Tibial nerve (tissue), 4 donors: ENCODE results near the gene MACF1. TPM values are rescaled to one million over a fixed set of nuclear protein-coding genes. Genes with fewer than 3 reads are reported as not detected.
"Not testable (repeated sequence)": the region's sequence is repeated elsewhere in the genome, so short reads cannot be mapped to it uniquely, and the experiment has no call there.

Experiments used
- DNase-seq, 2 donors: peaks; one replicate each; pipeline ENCODE4 v3.0.0-alpha.2; 2019; ENCODE audit warnings: low spot score in 2 of 2
- H3K27ac ChIP-seq, 4 donors: fragments of 200-600 bp; sonication (generic) in 3 of 4; one replicate each; pipeline ENCODE4 v1.5.1; 2017 to 2019; ENCODE audit warnings: mild to moderate bottlenecking in 1 of 4
- H3K27me3 ChIP-seq, 2 donors: fragments of 200-600 bp; sonication (generic) in 1 of 2; one replicate each; pipeline versions ENCODE4 v1.5.1 to v1.6.0; 2017 to 2019
- H3K36me3 ChIP-seq, 3 donors: fragments of 200-600 bp; sonication (generic); one replicate each; pipeline ENCODE4 v1.5.1; 2018 to 2019
- H3K4me1 ChIP-seq, 4 donors: fragments of 200-600 bp; sonication (generic) in 3 of 4; one replicate each; pipeline ENCODE4 v1.5.1; 2017 to 2019
- H3K4me3 ChIP-seq, 4 donors: fragments of 200-600 bp; sonication (generic) in 3 of 4; one replicate each; pipeline ENCODE4 v1.5.1; 2017 to 2019; ENCODE audit warnings: mild to moderate bottlenecking in 1 of 4, moderate library complexity in 1 of 4
- H3K9me3 ChIP-seq, 4 donors: fragments of 200-600 bp; sonication (generic) in 3 of 4; one replicate each; pipeline ENCODE4 v1.5.1; 2017 to 2019
- CTCF ChIP-seq, 5 experiments: fragments of 200-600 bp in 3 of 5; fragments of 450-650 bp in 2 of 5; sonication (generic) in 3 of 5; IDR thresholded peaks; one replicate each; pipeline ENCODE4 v1.5.1; 2016 to 2019; ENCODE audit warnings: antibody characterized with exemption in 5 of 5, mild to moderate bottlenecking in 3 of 5, moderate library complexity in 2 of 5
- EP300 ChIP-seq, 2 donors: sonication (generic); formaldehyde crosslinking; IDR thresholded peaks; one replicate each; pipeline ENCODE4 v1.6.1; 2017; ENCODE audit warnings: antibody characterized with exemption in 2 of 2, mild to moderate bottlenecking in 1 of 2
- POLR2A ChIP-seq, 2 donors: fragments of 450-650 bp; IDR thresholded peaks; one replicate each; pipeline ENCODE4 v1.6.1; 2017; ENCODE audit warnings: antibody characterized with exemption in 2 of 2, mild to moderate bottlenecking in 2 of 2, moderate library complexity in 2 of 2
- WGBS, 2 donors: methylation state at CpG; one replicate each; pipeline ENCODE4 v1.1.5; 2018; 5-methylcytosine and 5-hydroxymethylcytosine counted together
- total RNA-seq, 4 donors: library from RNA; depleted of rRNA; stranded (reverse); fragments of >200 nt; gene quantifications; one replicate each; pipeline ENCODE4 v1.1.0, GENCODE V29; 2016

MACF1 gene
- total RNA-seq, 4 donors from 2014 or later, result 214 to 296 (median 244) TPM

GRCh38 chr1:39515131-39516086, 310.9 kb downstream of the MACF1 start:
- not testable (repeated sequence) for H3K36me3 ChIP-seq, H3K9me3 ChIP-seq, H3K27ac ChIP-seq, DNase-seq, H3K4me1 ChIP-seq, H3K27me3 ChIP-seq
- 22 to 27% methylated on average over 23 of the region's 78 CpGs for WGBS, 2 donors
- H3K4me3 ChIP-seq, result peak overlapping the region in 1 of 4 donors; percentile 40

DNA sequence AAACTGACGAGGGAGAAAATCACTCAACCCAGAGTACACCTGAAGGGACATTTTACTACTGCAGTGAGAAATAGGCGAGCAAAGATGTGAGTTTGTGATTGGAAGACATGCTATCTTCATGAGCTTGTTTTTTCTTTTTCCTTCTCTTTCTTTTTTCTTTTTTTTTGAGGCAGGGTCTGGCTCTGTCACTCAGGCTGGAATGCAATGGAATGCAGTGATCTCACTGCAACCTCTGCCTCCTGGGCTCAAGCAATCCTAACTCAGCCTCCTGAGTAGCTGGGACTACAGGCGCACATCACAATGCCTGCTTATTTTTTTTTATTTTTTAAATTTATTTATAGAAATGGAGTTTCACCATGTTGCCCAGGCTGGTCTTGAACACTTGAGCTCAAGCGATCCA, 312.3 kb downstream of the MACF1 start:
- not testable (repeated sequence) for H3K36me3 ChIP-seq, H3K27me3 ChIP-seq, H3K4me3 ChIP-seq, H3K9me3 ChIP-seq, DNase-seq, H3K4me1 ChIP-seq, H3K27ac ChIP-seq
- WGBS, 2 donors, result 85 to 90% methylated on average over 4 of the region's 4 CpGs

- not testable (repeated sequence) for H3K36me3 ChIP-seq, H3K27ac ChIP-seq, H3K27me3 ChIP-seq, H3K4me1 ChIP-seq, H3K4me3 ChIP-seq, H3K9me3 ChIP-seq, DNase-seq
- whole genome bisulfite sequencing, 2 donors, result 80 to 88% methylated on average over 1 to 6 of the region's 7 CpGs
Observed at GRCh38 chr1:39517936-39518335, 313.4 kb downstream of the MACF1 start.

GRCh38 chr1:39519376-39519775, 314.9 kb downstream of the MACF1 start:
- not testable (repeated sequence) for H3K4me1 ChIP-seq, DNase-seq, H3K9me3 ChIP-seq, H3K4me3 ChIP-seq, H3K36me3 ChIP-seq, H3K27ac ChIP-seq, H3K27me3 ChIP-seq
- 11 to 33% methylated on average over 1 to 2 of the region's 5 CpGs for WGBS, 2 donors

- H3K4me1 ChIP-seq, H3K27ac ChIP-seq, H3K27me3 ChIP-seq, DNase-seq, H3K4me3 ChIP-seq, H3K9me3 ChIP-seq: not testable (repeated sequence)
- H3K36me3 ChIP-seq, result peaks cover 0 to 37% (median 0%) of the 10 kb centered on the region in 3 donors
- whole genome bisulfite sequencing, 2 donors, result 53 to 78% methylated on average over 9 of the region's 10 CpGs
Observed at GRCh38 chr1:39522221-39522620, 317.7 kb downstream of the MACF1 start.

DNA sequence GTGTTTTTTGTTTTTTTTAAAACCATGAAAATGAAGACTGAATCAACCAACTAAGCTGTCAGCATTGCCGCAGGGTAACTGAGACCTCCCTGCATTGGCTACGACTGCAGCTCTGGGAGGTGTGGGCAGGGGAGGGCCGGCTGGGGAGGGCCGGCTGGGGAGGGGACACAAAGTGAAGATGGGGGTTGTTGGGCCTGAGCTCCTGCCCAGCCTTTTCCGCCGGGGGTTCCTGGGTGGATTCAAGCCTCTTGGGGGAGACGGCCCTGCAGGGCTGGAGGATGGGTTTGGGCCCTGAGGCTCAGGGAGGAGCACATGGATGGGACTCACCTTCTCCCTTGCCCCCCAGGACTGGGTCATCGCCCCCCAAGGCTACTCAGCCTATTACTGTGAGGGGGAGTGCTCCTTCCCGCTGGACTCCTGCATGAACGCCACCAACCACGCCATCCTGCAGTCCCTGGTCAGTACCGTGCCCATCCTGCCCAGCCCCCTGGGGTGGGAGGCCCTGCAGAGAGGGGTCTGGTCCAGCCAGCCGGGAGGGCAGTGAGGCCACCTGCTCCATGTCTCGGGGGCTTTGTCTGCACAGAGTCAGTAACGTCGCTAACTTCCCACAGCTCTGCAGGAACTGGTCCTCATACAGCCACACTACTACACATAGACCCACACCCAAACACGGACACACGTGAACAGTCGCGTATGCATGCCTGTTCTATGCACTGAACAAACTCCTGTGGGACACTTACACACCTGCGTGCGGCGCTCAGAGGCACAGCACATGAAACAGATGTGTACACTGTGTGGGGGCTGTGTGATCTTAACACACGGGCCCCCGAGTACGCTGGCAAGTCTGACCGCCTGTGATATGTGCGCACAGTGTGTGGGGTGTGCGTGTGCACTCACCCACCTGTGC, 318.4 kb downstream of the MACF1 start:
- WGBS, 2 donors, result 81% methylated on average over 26 to 29 of the region's 29 CpGs

DNA sequence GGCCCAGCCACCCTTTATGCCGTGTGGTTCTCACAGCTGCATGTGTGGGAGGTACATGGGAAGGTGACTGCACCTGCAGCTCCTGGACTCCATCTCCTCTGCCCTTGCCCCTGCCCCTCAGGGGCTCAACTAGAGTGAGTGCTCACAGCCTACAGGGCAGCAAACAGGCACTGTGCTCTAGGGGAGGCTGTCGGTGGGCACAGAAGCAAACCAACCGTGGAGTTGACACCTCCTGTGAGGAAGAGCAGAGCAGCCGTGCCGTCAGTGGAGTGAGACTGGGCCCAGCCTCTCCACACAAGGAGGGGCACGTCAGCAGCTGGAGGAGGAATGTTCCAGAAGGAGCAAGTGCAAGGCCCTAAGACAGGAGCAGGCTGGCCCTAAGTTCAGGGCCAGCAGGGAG, 319.7 kb downstream of the MACF1 start:
- WGBS, 2 donors, result 47 to 77% methylated on average over 6 of the region's 6 CpGs
- DNase-seq, result no peak
- H3K27me3 ChIP-seq, result no peaks in the 10 kb centered on the region
- H3K4me3 ChIP-seq, result no peak overlapping the region
- TF ChIP-seq EP300 (IDR thresholded peaks at IDR 0.05) (no peak), CTCF (IDR thresholded peaks at IDR 0.05) (no peak), POLR2A (IDR thresholded peaks at IDR 0.05) (no peak)
- no peaks in the 10 kb centered on the region for H3K4me1 ChIP-seq
- H3K9me3 ChIP-seq, result no peaks in the 10 kb centered on the region
- H3K27ac ChIP-seq, result no peak overlapping the region
- peaks cover 0 to 57% (median 5%) of the 10 kb centered on the region in 3 donors for H3K36me3 ChIP-seq

More for the DNA sequence above, 318.4 kb downstream of the MACF1 start:
- Histone ChIP-seq H3K9me3 (no peaks in the 10 kb centered on the region), H3K4me3 (no peak overlapping the region), H3K36me3 (peaks cover 0 to 44% (median under 1%) of the 10 kb centered on the region in 3 donors), H3K27me3 (no peaks in the 10 kb centered on the region), H3K4me1 (no peaks in the 10 kb centered on the region), H3K27ac (no peak overlapping the region)
- TF ChIP-seq POLR2A (IDR thresholded peaks at IDR 0.05) (no peak), EP300 (IDR thresholded peaks at IDR 0.05) (no peak)
- no peak for DNase-seq
